HL-60 (cell line): ENCODE results near the gene PREPL.
"Not testable (repeated sequence)": the region's sequence is repeated elsewhere in the genome, so short reads cannot be mapped to it uniquely, and the experiment has no call there.

Experiments used
- DNase-seq, 2 experiments: peaks; one replicate each; pipeline ENCODE4 v3.0.0-alpha.2; 2010 to 2020; ENCODE audit warnings: low read depth in 1 of 2, low spot score in 1 of 2
- H3K27ac ChIP-seq: fragments of 250-450 bp; sonication (Bioruptor Pico); replicated peaks from 2 replicates; pipeline ENCODE4 v1.5.1; 2020; ENCODE audit warnings: mild to moderate bottlenecking, moderate library complexity
- H3K27me3 ChIP-seq: fragments of 250-450 bp; sonication (Bioruptor Pico); 2 replicates; pipeline ENCODE4 v1.5.1; 2021; ENCODE audit warnings: mild to moderate bottlenecking, moderate library complexity; ENCODE audit not compliant: insufficient read depth, poor library complexity, severe bottlenecking
- H3K4me3 ChIP-seq: replicated peaks from 2 replicates; pipeline ENCODE4 v1.5.1; 2011; ENCODE audit warnings: mild to moderate bottlenecking, control low read depth, low read length; ENCODE audit not compliant: insufficient read depth
- CTCF ChIP-seq: IDR thresholded peaks from one replicate; pipeline ENCODE4 v1.5.1; 2011; ENCODE audit warnings: low read length, control low read depth, inconsistent platforms; ENCODE audit not compliant: insufficient read depth
- GABPA ChIP-seq: IDR thresholded peaks from 2 replicates; pipeline ENCODE4 v1.6.1; 2012; ENCODE audit warnings: low read depth
- POLR2AphosphoS5 ChIP-seq: IDR thresholded peaks from 2 replicates; pipeline ENCODE4 v1.6.1; 2012; ENCODE audit warnings: low read depth
- REST ChIP-seq: IDR thresholded peaks from 2 replicates; pipeline ENCODE4 v1.6.1; 2012; ENCODE audit warnings: low read depth; ENCODE audit not compliant: insufficient replicate concordance
- SPI1 ChIP-seq: IDR thresholded peaks from 2 replicates; pipeline ENCODE4 v1.6.1; 2012; ENCODE audit warnings: low read depth, mild to moderate bottlenecking, borderline replicate concordance

PREPL gene

GRCh38 chr2:44392338-44392943 lies 31.1 kb upstream of the PREPL start:
- no peak overlapping the region for H3K4me3 ChIP-seq
- DNase-seq, result peak; percentile 6 to 34
- H3K27ac ChIP-seq, result no peak overlapping the region
- H3K27me3 ChIP-seq, result no peaks in the 10 kb centered on the region
- TF ChIP-seq POLR2AphosphoS5, result no peak
- TF ChIP-seq CTCF, result peak; percentile 30
- TF ChIP-seq SPI1, result no peak

- Histone ChIP-seq H3K4me3 (no peak overlapping the region), H3K27ac (no peak overlapping the region), H3K27me3 (no peaks in the 10 kb centered on the region)
- no peak for DNase-seq
- TF ChIP-seq GABPA, result no peak
Observed at GRCh38 chr2:44389895-44390294, 28.6 kb upstream of the PREPL start.

- DNase-seq, result no peak
- Histone ChIP-seq H3K4me3 (no peak overlapping the region), H3K27ac (no peak overlapping the region), H3K27me3 (no peaks in the 10 kb centered on the region)
- TF ChIP-seq CTCF (no peak), SPI1 (no peak), GABPA (no peak), REST (no peak)
Observed at GRCh38 chr2:44388877-44389276, 27.6 kb upstream of the PREPL start.

GRCh38 chr2:44385226-44385625 lies 23.9 kb upstream of the PREPL start:
- not testable (repeated sequence) for H3K27ac ChIP-seq, H3K4me3 ChIP-seq, H3K27me3 ChIP-seq, DNase-seq
- TF ChIP-seq SPI1, result peak; percentile 71

GRCh38 chr2:44377486-44377885 lies 16.2 kb upstream of the PREPL start:
- Histone ChIP-seq H3K27me3 (no peaks in the 10 kb centered on the region), H3K27ac (no peak overlapping the region), H3K4me3 (no peak overlapping the region)
- no peak for TF ChIP-seq POLR2AphosphoS5
- no peak for TF ChIP-seq CTCF
- no peak for TF ChIP-seq GABPA
- no peak for TF ChIP-seq SPI1
- TF ChIP-seq REST, result no peak
- DNase-seq, result no peak
